ENCODE results near the gene OXCT2. TPM values are rescaled to one million over a fixed set of nuclear protein-coding genes. Genes with fewer than 3 reads are reported as not detected.
A peak's percentile ranks its signal among the peaks of the same experiment; 100 is the strongest.

OXCT2 gene
- total and polyA plus RNA-seq, 9 of the 15 experiments (the other 6 are each of a cell fraction or from before 2014, with no cell fraction given): 0.08 to 0.64 (median 0.22) TPM; not detected in 2

GRCh38 chr1:39788758-39789570, 17.8 kb upstream of the OXCT2 start, which contains the start of gene BMP8B (continued):
- TF ChIP-seq ZBTB40 (IDR thresholded peaks at IDR 0.05): no peak
- 0 out of 2 replicates have a peak, but pooled peaks have one; percentile 28 for TF ChIP-seq ZBTB40 (CRISPR knock-in tag; IDR thresholded peaks at IDR 0.05)
- no peak for TF ChIP-seq SPI1 (IDR thresholded peaks at IDR 0.05; ENCODE audit: borderline replicate concordance, low read depth, low read length)
- peak; percentile 61; the same call in 1 of the 2 replicates for TF ChIP-seq SIN3B (IDR thresholded peaks at IDR 0.05; ENCODE audit: low read depth)
- peak; percentile 72; the same call in 1 of the 2 replicates for TF ChIP-seq ZBTB9 (CRISPR knock-in tag; IDR thresholded peaks at IDR 0.05)
- peak; percentile 90 for TF ChIP-seq ZNF592 (IDR thresholded peaks at IDR 0.05)
- no peak for TF ChIP-seq NFATC3 (IDR thresholded peaks at IDR 0.05)
- TF ChIP-seq TFAP4 (CRISPR knock-in tag; IDR thresholded peaks at IDR 0.05; ENCODE audit: borderline replicate concordance): peak; percentile 54; the same call in 1 of the 2 replicates
- TF ChIP-seq RB1 (IDR thresholded peaks at IDR 0.05; ENCODE audit: low read depth): peak; percentile 62
- TF ChIP-seq TEAD1 (CRISPR knock-in tag; IDR thresholded peaks at IDR 0.05): peak in 1 of 2 experiments; percentile 79; a peak in 1 of 4 replicates
- TF ChIP-seq CHD2 (IDR thresholded peaks at IDR 0.05; ENCODE audit: low read depth, low read length): peak; percentile 14; the same call in 1 of the 2 replicates

All from K562 (cell line).